ENCODE results near the gene ETS2. TPM values are rescaled to one million over a fixed set of nuclear protein-coding genes. Genes with fewer than 3 reads are reported as not detected.

ETS2 gene
- polyA plus RNA-seq, 1 donor from 2014 or later, result 11.6 TPM

- H3K9ac ChIP-seq (ENCODE audit: low read length), result no peak overlapping the region
- H3K36me3 ChIP-seq (ENCODE audit: insufficient read depth, low read length), result no peaks in the 10 kb centered on the region
- no peaks in the 10 kb centered on the region for H3K27me3 ChIP-seq (ENCODE audit: insufficient read depth, low read depth, low read length)
- no peak overlapping the region for H3K27ac ChIP-seq (ENCODE audit: low read length)
- no peaks in the 10 kb centered on the region for H3F3A ChIP-seq (ENCODE audit: insufficient read depth, low read length, poor library complexity, severe bottlenecking)
- no peaks in the 10 kb centered on the region for H3K9me2 ChIP-seq (ENCODE audit: insufficient read depth, low read length)
- TF ChIP-seq TAF1 (IDR thresholded peaks at IDR 0.05; ENCODE audit: low read depth), result no peak
- TF ChIP-seq REST (IDR thresholded peaks at IDR 0.05; ENCODE audit: borderline replicate concordance), result no peak
- TF ChIP-seq EP300 (conservative IDR thresholded peaks at IDR 0.05; ENCODE audit: poor library complexity, severe bottlenecking), result no peak
- TF ChIP-seq MXI1 (conservative IDR thresholded peaks at IDR 0.05; ENCODE audit: poor library complexity, severe bottlenecking), result no peak
- TF ChIP-seq SMC3 (conservative IDR thresholded peaks at IDR 0.05; ENCODE audit: poor library complexity), result no peak
- no peak for TF ChIP-seq EZH2 (IDR thresholded peaks at IDR 0.05; ENCODE audit: borderline replicate concordance, insufficient read depth, low read length, poor library complexity, severe bottlenecking)
- no peak for TF ChIP-seq CTCF (IDR thresholded peaks at IDR 0.05; ENCODE audit: poor library complexity, severe bottlenecking)
- TF ChIP-seq POLR2AphosphoS5 (IDR thresholded peaks at IDR 0.05), result no peak
- no peak for TF ChIP-seq RAD21 (conservative IDR thresholded peaks at IDR 0.05)
- H3K4me2 ChIP-seq (ENCODE audit: low read length), result no peak overlapping the region
- no peak overlapping the region for H2AFZ ChIP-seq (ENCODE audit: low read depth, low read length)
- H3K9me3 ChIP-seq (ENCODE audit: low read length), result no peaks in the 10 kb centered on the region
- H4K20me1 ChIP-seq (ENCODE audit: insufficient read depth), result no peaks in the 10 kb centered on the region
- no peaks in the 10 kb centered on the region for H3K79me2 ChIP-seq (replicated peaks; ENCODE audit: insufficient read depth, low read length)
- H3K4me3 ChIP-seq (ENCODE audit: low read length), result no peak overlapping the region
Observed at GRCh38 chr21:38793926-38794713, 11.6 kb upstream of the ETS2 start.

- no peaks in the 10 kb centered on the region for H3K36me3 ChIP-seq (ENCODE audit: insufficient read depth, low read length)
- no peaks in the 10 kb centered on the region for H3F3A ChIP-seq (ENCODE audit: insufficient read depth, low read length, poor library complexity, severe bottlenecking)
- H3K9me3 ChIP-seq (ENCODE audit: low read length), result no peaks in the 10 kb centered on the region
- H3K27me3 ChIP-seq (ENCODE audit: insufficient read depth, low read depth, low read length), result no peaks in the 10 kb centered on the region
- H3K79me2 ChIP-seq (replicated peaks; ENCODE audit: insufficient read depth, low read length), result no peaks in the 10 kb centered on the region
- no peak overlapping the region for H3K9ac ChIP-seq (ENCODE audit: low read length)
- TF ChIP-seq POLR2AphosphoS5 (IDR thresholded peaks at IDR 0.05), result no peak
- no peak for TF ChIP-seq EP300 (conservative IDR thresholded peaks at IDR 0.05; ENCODE audit: poor library complexity, severe bottlenecking)
- no peak for TF ChIP-seq REST (IDR thresholded peaks at IDR 0.05; ENCODE audit: borderline replicate concordance)
- no peak for TF ChIP-seq CTCF (IDR thresholded peaks at IDR 0.05; ENCODE audit: poor library complexity, severe bottlenecking)
- TF ChIP-seq SMC3 (conservative IDR thresholded peaks at IDR 0.05; ENCODE audit: poor library complexity), result no peak
- TF ChIP-seq TAF1 (IDR thresholded peaks at IDR 0.05; ENCODE audit: low read depth), result no peak
- no peak for TF ChIP-seq MXI1 (conservative IDR thresholded peaks at IDR 0.05; ENCODE audit: poor library complexity, severe bottlenecking)
- H2AFZ ChIP-seq (ENCODE audit: low read depth, low read length), result no peak overlapping the region
- no peaks in the 10 kb centered on the region for H3K9me2 ChIP-seq (ENCODE audit: insufficient read depth, low read length)
- no peaks in the 10 kb centered on the region for H4K20me1 ChIP-seq (ENCODE audit: insufficient read depth)
- no peak overlapping the region for H3K4me3 ChIP-seq (ENCODE audit: low read length)
- H3K27ac ChIP-seq (ENCODE audit: low read length), result no peak overlapping the region
- no peak overlapping the region for H3K4me2 ChIP-seq (ENCODE audit: low read length)
Observed at GRCh38 chr21:38794978-38795377, 10.8 kb upstream of the ETS2 start.

Data from neural cell (in vitro differentiated cells).